H9 (cell line): Measurements from ENCODE around the gene DENND4A. TPM values are rescaled to one million over a fixed set of nuclear protein-coding genes. Genes with fewer than 3 reads are reported as not detected.

ENCODE experiments used
- DNase-seq: peaks from one replicate; pipeline ENCODE4 v3.0.0-alpha.2; 2017
- H2AFZ ChIP-seq: one replicate; pipeline ENCODE4 v1.6.1; 2013; ENCODE audit warnings: mild to moderate bottlenecking, low read length, control low read depth, moderate library complexity
- H2AK5ac ChIP-seq: 2 replicates; pipeline ENCODE4 v1.6.1; 2013; ENCODE audit warnings: low read length, control low read depth, mixed read lengths; ENCODE audit not compliant: insufficient read length
- H2BK120ac ChIP-seq: one replicate; pipeline ENCODE4 v1.6.1; 2013; ENCODE audit warnings: low read depth, mild to moderate bottlenecking, low read length, control low read depth, inconsistent platforms; ENCODE audit not compliant: poor library complexity, severe bottlenecking
- H2BK12ac ChIP-seq: 2 replicates; pipeline ENCODE4 v1.6.1; 2013; ENCODE audit warnings: low read length, control low read depth, mixed read lengths, low read depth; ENCODE audit not compliant: insufficient read length
- H2BK15ac ChIP-seq: 2 replicates; pipeline ENCODE4 v1.6.1; 2013; ENCODE audit warnings: low read depth, low read length, control low read depth
- H2BK20ac ChIP-seq: one replicate; pipeline ENCODE4 v1.6.1; 2013; ENCODE audit warnings: low read depth, mild to moderate bottlenecking, low read length, control low read depth, inconsistent platforms; ENCODE audit not compliant: poor library complexity, severe bottlenecking
- H2BK5ac ChIP-seq: 2 replicates; pipeline ENCODE4 v1.6.1; 2013; ENCODE audit warnings: low read length, control low read depth, mixed read lengths; ENCODE audit not compliant: insufficient read length
- H3K14ac ChIP-seq: 2 replicates; pipeline ENCODE4 v1.6.1; 2013; ENCODE audit warnings: low read length, control low read depth; ENCODE audit not compliant: insufficient read depth
- H3K18ac ChIP-seq: 2 replicates; pipeline ENCODE4 v1.6.1; 2013; ENCODE audit warnings: low read depth, mild to moderate bottlenecking, mixed read lengths, low read length, control low read depth; ENCODE audit not compliant: insufficient read length
- H3K23ac ChIP-seq: 2 replicates; pipeline ENCODE4 v1.6.1; 2013; ENCODE audit warnings: low read length, control low read depth, mixed read lengths, low read depth; ENCODE audit not compliant: insufficient read length
- H3K23me2 ChIP-seq: 2 replicates; pipeline ENCODE4 v1.6.1; 2013; ENCODE audit warnings: low read depth, mild to moderate bottlenecking, mixed read lengths, low read length, control low read depth; ENCODE audit not compliant: insufficient read length, poor library complexity, severe bottlenecking
- H3K27ac ChIP-seq: 2 replicates; pipeline ENCODE4 v1.5.1; 2013; ENCODE audit warnings: low read length, control low read depth, mixed read lengths, low read depth; ENCODE audit not compliant: insufficient read length
- H3K27me3 ChIP-seq: 2 replicates; pipeline ENCODE4 v1.6.1; 2013; ENCODE audit warnings: low read length, control low read depth, inconsistent platforms; ENCODE audit not compliant: insufficient read depth
- H3K4ac ChIP-seq: 2 replicates; pipeline ENCODE4 v1.6.1; 2013; ENCODE audit warnings: low read depth, mild to moderate bottlenecking, control low read depth, inconsistent platforms, low read length, moderate library complexity
- H3K4me1 ChIP-seq: 2 replicates; pipeline ENCODE4 v1.6.1; 2013; ENCODE audit warnings: low read length, control low read depth, inconsistent platforms; ENCODE audit not compliant: insufficient read depth
- H3K4me2 ChIP-seq: 2 replicates; pipeline ENCODE4 v1.6.1; 2013; ENCODE audit warnings: low read length, control low read depth, mixed read lengths; ENCODE audit not compliant: insufficient read length, insufficient read depth
- H3K56ac ChIP-seq: 2 replicates; pipeline ENCODE4 v1.6.1; 2013; ENCODE audit warnings: low read depth, mild to moderate bottlenecking, mixed read lengths, low read length, control low read depth; ENCODE audit not compliant: insufficient read length
- H3K79me1 ChIP-seq: 2 replicates; pipeline ENCODE4 v1.6.1; 2013; ENCODE audit warnings: low read depth, mild to moderate bottlenecking, moderate library complexity, low read length, control low read depth, inconsistent platforms; ENCODE audit not compliant: insufficient read depth, poor library complexity, severe bottlenecking
- H3K79me2 ChIP-seq: 2 replicates; pipeline ENCODE4 v1.6.1; 2013; ENCODE audit warnings: low read length, control low read depth, inconsistent platforms; ENCODE audit not compliant: insufficient read depth
- H3K9ac ChIP-seq: 2 replicates; pipeline ENCODE4 v1.6.1; 2013; ENCODE audit warnings: low read length, control low read depth, mixed read lengths; ENCODE audit not compliant: insufficient read length; ENCODE audit errors: extremely low read depth
- H3K9me3 ChIP-seq: one replicate; pipeline ENCODE4 v1.6.1; 2013; ENCODE audit warnings: low read depth, low read length, inconsistent platforms; ENCODE audit not compliant: control insufficient read depth
- H3T11ph ChIP-seq: one replicate; pipeline ENCODE4 v1.6.1; 2013; ENCODE audit warnings: mild to moderate bottlenecking, low read length, control low read depth, inconsistent platforms
- H4K20me1 ChIP-seq: one replicate; pipeline ENCODE4 v1.6.1; 2013; ENCODE audit not compliant: control insufficient read depth, insufficient read length, insufficient read depth
- H4K5ac ChIP-seq: 2 replicates; pipeline ENCODE4 v1.6.1; 2013; ENCODE audit warnings: low read depth, mild to moderate bottlenecking, mixed read lengths, low read length, control low read depth; ENCODE audit not compliant: insufficient read length
- H4K8ac ChIP-seq: replicated peaks from 2 replicates; pipeline ENCODE4 v1.6.1; 2013; ENCODE audit warnings: low read length, control low read depth, mixed read lengths, low read depth; ENCODE audit not compliant: insufficient read length
- H4K91ac ChIP-seq: 2 replicates; pipeline ENCODE4 v1.6.1; 2013; ENCODE audit warnings: low read depth, mild to moderate bottlenecking, moderate library complexity, mixed read lengths, low read length, control low read depth; ENCODE audit not compliant: insufficient read length
- H3K27ac Mint-ChIP-seq, 3 experiments: 2 replicates in 2 of 3; 3 replicates in 1 of 3; pipeline ENCODE4 v1.8.0; 2020 to 2021; ENCODE audit warnings: mixed read lengths in 3 of 3, mild to moderate bottlenecking in 1 of 3, moderate library complexity in 1 of 3
- H3K27me3 Mint-ChIP-seq: 2 replicates; pipeline ENCODE4 v1.8.0; 2021; ENCODE audit warnings: low read depth, mild to moderate bottlenecking, moderate library complexity, mixed read lengths
- H3K36me3 Mint-ChIP-seq, 3 experiments: 2 replicates in 2 of 3; 3 replicates in 1 of 3; pipeline ENCODE4 v1.8.0; 2020 to 2021; ENCODE audit warnings: low read depth in 3 of 3, mixed read lengths in 3 of 3; ENCODE audit not compliant: insufficient read depth in 1 of 3
- H3K4me1 Mint-ChIP-seq, 2 experiments: 2 replicates each; pipeline ENCODE4 v1.8.0; 2020; ENCODE audit warnings: mixed read lengths in 2 of 2
- H3K4me3 Mint-ChIP-seq, 2 experiments: 2 replicates in 1 of 2; 3 replicates in 1 of 2; pipeline ENCODE4 v1.8.0; 2020 to 2021; ENCODE audit warnings: mild to moderate bottlenecking in 2 of 2, mixed read lengths in 2 of 2, moderate library complexity in 1 of 2
- H3K9me3 Mint-ChIP-seq, 2 experiments: 2 replicates in 1 of 2; 3 replicates in 1 of 2; pipeline ENCODE4 v1.8.0; 2020; ENCODE audit warnings: mild to moderate bottlenecking in 2 of 2, mixed read lengths in 2 of 2, moderate library complexity in 1 of 2
- WGBS: extraction: QIAGEN DNeasy Blood & Tissue Kit; methylation state at CpG from one replicate; pipeline ENCODE4 v1.1.7; 2013; ENCODE audit warnings: missing lambda C conversion rate, low lambda C conversion rate, mixed read lengths; ENCODE audit not compliant: insufficient read length; ENCODE audit errors: extremely low coverage; 5-methylcytosine and 5-hydroxymethylcytosine counted together
- total RNA-seq: library from RNA; stranded (reverse); gene quantifications from 2 replicates; pipeline ENCODE4 v1.2.1, GENCODE V29; 2021
- TF ChIP-seq, protein P1 (sequence below): fragments of 200-600 bp; sonication (generic); conservative IDR thresholded peaks from 3 replicates; pipeline ENCODE4 v1.8.0; 2021; ENCODE audit warnings: antibody characterized with exemption, mild to moderate bottlenecking

The DENND4A gene
- total RNA-seq, 1 experiment from 2014 or later, result 4.7 TPM

DNA sequence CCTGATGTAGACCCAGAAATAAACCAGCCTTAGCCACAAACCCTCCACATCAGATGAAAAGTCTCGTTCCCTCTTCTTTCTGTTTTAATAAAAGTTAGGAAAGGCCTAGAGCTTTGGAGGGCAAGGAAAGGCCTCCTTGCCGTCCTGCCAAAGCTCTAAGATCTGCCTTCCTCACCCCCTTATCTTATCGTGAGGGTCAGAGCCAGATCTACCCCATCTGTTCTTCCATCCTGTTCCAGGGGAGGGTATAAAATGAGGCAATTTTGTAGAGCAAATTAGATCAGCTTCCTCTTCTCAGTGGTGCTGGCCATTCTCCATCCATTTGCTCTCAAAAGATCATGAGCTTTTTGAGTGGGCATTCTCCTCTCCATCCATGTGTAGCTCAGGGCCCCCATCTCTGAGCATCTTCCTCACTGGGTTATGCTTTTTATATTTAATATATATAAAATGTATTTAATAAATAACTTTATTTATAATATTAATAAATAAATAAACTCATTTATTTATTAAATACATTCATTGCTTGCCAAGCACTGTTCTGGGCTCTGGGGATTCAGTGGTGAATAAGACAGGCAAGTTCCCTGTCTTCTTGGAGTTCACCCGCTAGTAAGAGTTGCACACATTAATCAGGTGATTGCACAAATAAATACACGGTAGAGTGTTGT, 172.3 kb downstream of the DENND4A start:
- Histone ChIP-seq H3K4me1 (peaks cover 6% of the 10 kb centered on the region; the same call in 1 of the 2 replicates), H3K79me2 (no peaks in the 10 kb centered on the region), H3K14ac (no peak overlapping the region), H2BK12ac (no peak overlapping the region), H3K27ac (no peak overlapping the region), H2BK15ac (no peak overlapping the region), H3K23me2 (no peaks in the 10 kb centered on the region), H3K4me2 (no peak overlapping the region), H4K8ac (no peak overlapping the region), H3K9ac (no peak overlapping the region), H3K79me1 (no peaks in the 10 kb centered on the region), H4K91ac (no peak overlapping the region), H2AFZ (no peak overlapping the region), H4K5ac (no peak overlapping the region), H4K20me1 (no peaks in the 10 kb centered on the region), H3T11ph (no peak overlapping the region), H3K23ac (no peak overlapping the region), H3K56ac (no peak overlapping the region), H2AK5ac (no peak overlapping the region), H3K18ac (no peak overlapping the region), H2BK120ac (no peak overlapping the region), H2BK20ac (no peak overlapping the region), H2BK5ac (no peak overlapping the region), H3K9me3 (no peaks in the 10 kb centered on the region), H3K27me3 (no peaks in the 10 kb centered on the region), H3K4ac (no peak overlapping the region)
- no CpG with 5 or more reads among the region's 5 CpGs for WGBS
- no peak for DNase-seq
- TF ChIP-seq, protein P1, sequence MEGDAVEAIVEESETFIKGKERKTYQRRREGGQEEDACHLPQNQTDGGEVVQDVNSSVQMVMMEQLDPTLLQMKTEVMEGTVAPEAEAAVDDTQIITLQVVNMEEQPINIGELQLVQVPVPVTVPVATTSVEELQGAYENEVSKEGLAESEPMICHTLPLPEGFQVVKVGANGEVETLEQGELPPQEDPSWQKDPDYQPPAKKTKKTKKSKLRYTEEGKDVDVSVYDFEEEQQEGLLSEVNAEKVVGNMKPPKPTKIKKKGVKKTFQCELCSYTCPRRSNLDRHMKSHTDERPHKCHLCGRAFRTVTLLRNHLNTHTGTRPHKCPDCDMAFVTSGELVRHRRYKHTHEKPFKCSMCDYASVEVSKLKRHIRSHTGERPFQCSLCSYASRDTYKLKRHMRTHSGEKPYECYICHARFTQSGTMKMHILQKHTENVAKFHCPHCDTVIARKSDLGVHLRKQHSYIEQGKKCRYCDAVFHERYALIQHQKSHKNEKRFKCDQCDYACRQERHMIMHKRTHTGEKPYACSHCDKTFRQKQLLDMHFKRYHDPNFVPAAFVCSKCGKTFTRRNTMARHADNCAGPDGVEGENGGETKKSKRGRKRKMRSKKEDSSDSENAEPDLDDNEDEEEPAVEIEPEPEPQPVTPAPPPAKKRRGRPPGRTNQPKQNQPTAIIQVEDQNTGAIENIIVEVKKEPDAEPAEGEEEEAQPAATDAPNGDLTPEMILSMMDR, result no peak
- Mint-ChIP-seq H3K27ac (peak overlapping the region in 1 of 3 experiments; percentile 28; a peak in 2 of 7 replicates), H3K4me1 (peaks cover 10 to 13% of the 10 kb centered on the region in 2 experiments), H3K36me3 (peaks cover 0 to 1% (median 0%) of the 10 kb centered on the region in 3 experiments; a peak in 2 of 7 replicates), H3K4me3 (no peak overlapping the region), H3K27me3 (no peaks in the 10 kb centered on the region; the same call in 1 of the 2 replicates), H3K9me3 (no peaks in the 10 kb centered on the region)
